Caco-2 (cell line): ENCODE data around the gene CRISPLD2. TPM values are rescaled to one million over a fixed set of nuclear protein-coding genes. Genes with fewer than 3 reads are reported as not detected.

ENCODE experiments used
- BruUV-seq: library from RNA; stranded (reverse); fragments of 400-500 nt; replicated peaks from 2 replicates; lab custom pipeline; 2021; lab: Mats Ljungman, UMichigan
- CTCF ChIA-PET: fragments of 300-600 bp; sonication (Branson Sonifier 250); formaldehyde crosslinking; loops from one replicate; lab custom pipeline; 2022; ENCODE audit warnings: antibody characterized with exemption; lab: Charles Lee
- POLR2A ChIA-PET: fragments of 300-600 bp; sonication (Branson Sonifier 250); formaldehyde crosslinking; loops from one replicate; lab custom pipeline; 2022; ENCODE audit warnings: antibody characterized with exemption; lab: Charles Lee
- DNase-seq, 2 experiments: peaks; one replicate each; pipeline versions ENCODE4 v3.0.0 to v3.0.0-alpha.2; 2020 to 2022
- H3K27me3 ChIP-seq: replicated peaks from 2 replicates; pipeline ENCODE4 v1.6.0; 2011; ENCODE audit warnings: low read length; ENCODE audit not compliant: control insufficient read depth, insufficient read depth
- H3K36me3 ChIP-seq: 2 replicates; pipeline ENCODE4 v1.5.1; 2011; ENCODE audit warnings: low read length; ENCODE audit not compliant: control insufficient read depth, insufficient read depth
- H3K4me1 ChIP-seq: fragments of 250-450 bp; sonication (Bioruptor Pico); 2 replicates; pipeline ENCODE4 v1.5.1; 2020; ENCODE audit warnings: mild to moderate bottlenecking
- H3K4me3 ChIP-seq: 2 replicates; pipeline ENCODE4 v1.5.1; 2011; ENCODE audit warnings: low read depth, mild to moderate bottlenecking, control low read depth, low read length
- H3K9me3 ChIP-seq: fragments of 250-450 bp; sonication (Bioruptor Pico); 2 replicates; pipeline ENCODE4 v1.5.1; 2020; ENCODE audit warnings: mild to moderate bottlenecking, moderate library complexity
- H3K27ac Mint-ChIP-seq: one replicate; pipeline ENCODE4 v1.8.0; 2022; ENCODE audit warnings: mixed read lengths; ENCODE audit not compliant: unreplicated experiment
- H3K27me3 Mint-ChIP-seq: one replicate; pipeline ENCODE4 v1.8.0; 2022; ENCODE audit warnings: mixed read lengths; ENCODE audit not compliant: insufficient read depth, unreplicated experiment
- H3K36me3 Mint-ChIP-seq: one replicate; pipeline ENCODE4 v1.8.0; 2022; ENCODE audit warnings: mild to moderate bottlenecking, mixed read lengths; ENCODE audit not compliant: insufficient read depth, unreplicated experiment
- H3K4me1 Mint-ChIP-seq: one replicate; pipeline ENCODE4 v1.8.0; 2022; ENCODE audit warnings: low read depth, mixed read lengths; ENCODE audit not compliant: unreplicated experiment
- H3K4me3 Mint-ChIP-seq: one replicate; pipeline ENCODE4 v1.8.0; 2022; ENCODE audit warnings: mild to moderate bottlenecking, moderate library complexity, mixed read lengths; ENCODE audit not compliant: unreplicated experiment
- H3K9me3 Mint-ChIP-seq: one replicate; pipeline ENCODE4 v1.8.0; 2022; ENCODE audit warnings: mixed read lengths; ENCODE audit not compliant: unreplicated experiment
- CTCF ChIP-seq, 2 experiments: fragments of 200-600 bp in 1 of 2; IDR thresholded peaks; 1 replicate in 1 of 2; 2 replicates in 1 of 2; pipeline versions ENCODE4 v1.5.1 to v1.8.0; 2011 to 2022; ENCODE audit warnings: antibody characterized with exemption in 1 of 2, control low read depth in 1 of 2, inconsistent platforms in 1 of 2, low read depth in 1 of 2, low read length in 1 of 2, mild to moderate bottlenecking in 1 of 2, moderate library complexity in 1 of 2; ENCODE audit not compliant: insufficient read depth in 1 of 2, severe bottlenecking in 1 of 2, unreplicated experiment in 1 of 2
- intact Hi-C: fragments of 100-400 bp; cut with micrococcal nuclease; formaldehyde crosslinking; loops from one replicate; pipeline ENCODE4 v1.10.0; 2022; ENCODE audit not compliant: unreplicated experiment
- total RNA-seq: library from RNA; stranded (reverse); gene quantifications from 2 replicates; pipeline ENCODE4 v1.2.3, GENCODE V29; 2022

The CRISPLD2 gene
- total RNA-seq, 1 experiment from 2014 or later = 4.0 TPM

DNA sequence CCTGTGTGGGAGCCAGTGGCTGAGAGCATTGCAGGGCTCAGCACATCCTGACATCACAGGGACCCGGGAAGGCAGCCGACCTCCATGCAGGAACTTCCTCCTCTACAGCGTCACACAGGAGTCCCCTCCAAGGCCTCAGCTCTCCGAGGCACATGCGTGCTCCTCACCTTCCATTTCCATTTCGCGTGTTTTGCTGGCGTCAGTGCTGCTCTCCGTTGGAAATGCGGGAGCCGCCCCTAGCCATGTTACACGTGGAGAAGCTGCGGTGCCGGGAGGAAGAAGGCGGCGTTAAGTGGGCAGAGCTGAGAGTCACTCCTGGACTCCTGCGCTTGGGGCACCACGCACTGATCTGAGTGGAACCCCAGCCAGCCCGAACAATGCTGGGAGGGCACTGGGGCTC is 25.2 kb upstream of the CRISPLD2 start:
- no peaks in the 10 kb centered on the region for H3K4me1 Mint-ChIP-seq
- H3K27ac Mint-ChIP-seq = no peak overlapping the region
- no peak for TF ChIP-seq CTCF (IDR thresholded peaks at IDR 0.05; ENCODE audit: insufficient read depth in 1 of 2, low read depth in 1 of 2, low read length in 1 of 2, severe bottlenecking in 1 of 2, unreplicated experiment in 1 of 2)
- ChIA-PET CTCF (no interaction called here), POLR2A (interaction anchor here (0.6 kb wide), 1 partner anchor 11 kb away, joined by 3 read pairs; no protein-coding TSS in a partner anchor)
- no TSS peak for BruUV-seq
- Histone ChIP-seq H3K27me3 (no peaks in the 10 kb centered on the region), H3K4me1 (no peaks in the 10 kb centered on the region), H3K4me3 (no peak overlapping the region), H3K9me3 (no peaks in the 10 kb centered on the region), H3K36me3 (no peaks in the 10 kb centered on the region)
- no peak for DNase-seq
- intact Hi-C loops = no loop called here
- H3K36me3 Mint-ChIP-seq = no peaks in the 10 kb centered on the region
- no peaks in the 10 kb centered on the region for H3K9me3 Mint-ChIP-seq
- H3K27me3 Mint-ChIP-seq = no peaks in the 10 kb centered on the region
- H3K4me3 Mint-ChIP-seq = no peak overlapping the region

DNA sequence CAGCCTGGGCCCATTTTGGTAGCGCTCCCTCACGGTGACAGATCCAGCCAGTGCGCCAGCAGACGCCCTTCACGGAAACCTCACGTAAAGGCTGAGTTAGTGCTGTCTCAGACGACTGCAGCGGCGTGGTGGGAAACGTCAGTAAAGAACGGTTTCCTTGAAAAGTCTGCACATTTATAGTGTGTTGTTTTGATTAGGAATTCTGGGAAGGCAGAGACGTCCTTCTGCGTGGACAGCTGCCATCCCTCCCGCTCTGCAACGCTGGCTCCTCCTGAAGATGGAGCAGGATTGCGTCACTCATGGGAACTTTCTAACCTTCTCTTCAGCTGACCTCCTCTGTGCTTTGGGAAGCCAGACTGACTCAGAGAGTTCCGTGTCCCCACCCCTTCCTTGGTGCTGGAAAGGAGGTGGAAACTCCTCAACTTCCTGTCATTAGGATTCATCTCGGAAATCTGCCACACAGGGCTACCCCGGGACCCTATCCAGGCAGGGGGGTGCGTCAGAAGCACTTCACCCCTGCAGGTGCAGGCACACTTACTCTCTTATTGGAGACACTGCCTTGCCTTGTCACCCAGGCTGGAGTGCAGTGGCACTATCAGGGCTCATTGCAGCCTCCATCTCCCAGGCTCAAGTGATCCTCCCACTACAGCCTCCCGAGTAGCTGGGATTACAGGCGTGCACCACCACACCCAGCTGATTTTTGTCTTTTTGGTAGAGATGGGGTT is 24.3 kb upstream of the CRISPLD2 start:
- H3K4me1 ChIP-seq = no peaks in the 10 kb centered on the region
- CTCF ChIA-PET = no interaction called here
- POLR2A ChIA-PET = no interaction called here
- Mint-ChIP-seq H3K9me3 (peaks cover under 1% of the 10 kb centered on the region), H3K36me3 (no peaks in the 10 kb centered on the region), H3K4me1 (no peaks in the 10 kb centered on the region), H3K4me3 (no peak overlapping the region), H3K27me3 (no peaks in the 10 kb centered on the region), H3K27ac (no peak overlapping the region)
- H3K4me3 ChIP-seq = no peak overlapping the region
- no peaks in the 10 kb centered on the region for H3K36me3 ChIP-seq
- intact Hi-C loops = no loop called here
- no peaks in the 10 kb centered on the region for H3K9me3 ChIP-seq
- no peak for TF ChIP-seq CTCF (IDR thresholded peaks at IDR 0.05; ENCODE audit: insufficient read depth in 1 of 2, low read depth in 1 of 2, low read length in 1 of 2, severe bottlenecking in 1 of 2, unreplicated experiment in 1 of 2)
- no peaks in the 10 kb centered on the region for H3K27me3 ChIP-seq
- DNase-seq = no peak
- BruUV-seq = no TSS peak

DNA sequence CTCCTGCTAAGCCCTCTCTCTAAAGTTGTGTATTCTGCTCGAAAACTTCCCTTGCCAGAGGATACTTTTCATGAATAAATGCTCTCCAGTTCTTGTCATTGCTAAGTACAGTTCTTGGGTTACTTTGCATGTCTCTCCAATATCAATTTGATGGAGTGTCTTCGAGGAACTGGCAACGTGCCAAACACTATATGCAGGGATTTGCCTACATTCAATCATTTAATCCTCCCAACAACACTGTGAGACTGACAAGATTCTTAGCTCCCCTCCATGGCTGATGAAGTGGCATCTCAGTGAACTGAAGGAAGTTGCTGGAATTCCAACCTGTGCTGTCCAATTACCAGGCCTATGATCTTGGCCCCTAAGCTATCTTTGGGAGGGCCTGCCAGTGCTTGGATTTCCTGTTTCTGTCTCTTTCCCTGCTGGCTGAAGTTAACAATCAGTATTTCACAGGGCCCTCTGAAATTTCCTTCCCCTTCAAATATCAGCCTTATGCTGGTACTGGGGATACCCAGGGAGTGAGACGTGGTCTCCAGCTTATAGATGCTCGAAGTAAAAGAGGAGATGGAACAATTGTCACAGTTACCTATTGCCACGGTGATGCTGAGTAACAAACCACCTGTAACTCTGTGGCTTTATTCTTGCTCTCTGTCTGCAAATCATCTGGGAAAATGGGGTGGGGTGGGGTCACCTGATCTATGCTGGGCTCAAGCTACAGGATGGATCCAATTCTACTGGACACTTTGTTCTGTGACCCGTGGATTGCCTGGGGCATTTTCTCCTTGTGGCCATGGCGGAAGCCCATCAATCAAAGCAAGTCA is 19.4 kb upstream of the CRISPLD2 start:
- ChIA-PET CTCF (interaction anchor here (0.7 kb wide), 1 partner anchor 29 kb away, joined by 3 read pairs; no protein-coding TSS in a partner anchor), POLR2A (no interaction called here)
- no peaks in the 10 kb centered on the region for H3K4me1 Mint-ChIP-seq
- no peak overlapping the region for H3K27ac Mint-ChIP-seq
- no peaks in the 10 kb centered on the region for H3K4me1 ChIP-seq
- no peak overlapping the region for H3K4me3 Mint-ChIP-seq
- no TSS peak for BruUV-seq
- H3K4me3 ChIP-seq = no peak overlapping the region
- H3K9me3 ChIP-seq = 0 out of 2 replicates have a peak, but pooled peaks cover 5% of the 10 kb centered on the region
- H3K9me3 Mint-ChIP-seq = peaks cover 10% of the 10 kb centered on the region
- no peaks in the 10 kb centered on the region for H3K36me3 ChIP-seq
- no peak for DNase-seq
- no peak for TF ChIP-seq CTCF (IDR thresholded peaks at IDR 0.05; ENCODE audit: insufficient read depth in 1 of 2, low read depth in 1 of 2, low read length in 1 of 2, severe bottlenecking in 1 of 2, unreplicated experiment in 1 of 2)
- intact Hi-C loops = no loop called here
- H3K27me3 ChIP-seq = no peaks in the 10 kb centered on the region
- H3K27me3 Mint-ChIP-seq = no peaks in the 10 kb centered on the region
- H3K36me3 Mint-ChIP-seq = no peaks in the 10 kb centered on the region
